Measurements from ENCODE around the gene MLH1. TPM values are rescaled to one million over a fixed set of nuclear protein-coding genes. Genes with fewer than 3 reads are reported as not detected.
"Not testable (repeated sequence)": the region's sequence is repeated elsewhere in the genome, so short reads cannot be mapped to it uniquely, and the experiment has no call there.

MLH1 gene
- total RNA-seq, 1 donor from 2014 or later = 63.6 TPM

DNA sequence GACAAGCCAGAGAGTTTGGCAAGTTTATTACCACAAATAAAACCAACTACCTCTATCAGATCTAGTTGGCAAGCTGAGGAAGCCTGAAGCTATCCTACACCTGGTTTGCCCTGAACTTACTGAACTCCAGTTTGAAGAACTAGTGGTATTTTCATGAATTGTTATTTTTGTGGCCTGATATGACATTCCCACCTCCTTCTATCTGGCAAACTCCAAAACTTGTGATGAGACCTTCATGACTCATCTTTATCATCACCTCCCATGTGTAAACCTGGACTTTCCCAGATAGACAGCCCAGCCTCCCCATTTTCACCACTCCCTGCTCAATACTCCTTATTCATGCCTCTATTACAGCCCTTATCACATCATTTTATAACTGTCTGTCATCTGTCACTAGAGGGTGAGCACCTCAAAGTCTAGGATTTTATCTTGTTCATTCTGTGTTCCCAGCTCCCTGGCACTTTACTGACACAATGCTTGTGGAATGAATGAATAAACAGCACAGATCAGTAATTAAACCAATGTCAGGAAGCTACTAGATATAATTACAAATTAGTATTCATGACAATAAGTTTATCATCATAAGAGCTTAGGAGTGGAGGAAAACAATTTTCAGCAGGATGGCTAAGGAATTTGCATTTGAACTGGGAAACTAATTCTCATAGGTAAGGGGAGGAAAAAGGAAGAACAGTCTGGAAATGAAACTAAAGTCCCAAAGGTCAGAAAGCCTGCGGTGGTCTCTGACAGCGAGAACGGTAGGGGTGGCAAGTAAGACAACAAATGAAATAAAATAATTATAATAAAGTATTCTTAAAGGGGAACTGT lies 35.2 kb upstream of the MLH1 start:
- TF ChIP-seq, protein P1, sequence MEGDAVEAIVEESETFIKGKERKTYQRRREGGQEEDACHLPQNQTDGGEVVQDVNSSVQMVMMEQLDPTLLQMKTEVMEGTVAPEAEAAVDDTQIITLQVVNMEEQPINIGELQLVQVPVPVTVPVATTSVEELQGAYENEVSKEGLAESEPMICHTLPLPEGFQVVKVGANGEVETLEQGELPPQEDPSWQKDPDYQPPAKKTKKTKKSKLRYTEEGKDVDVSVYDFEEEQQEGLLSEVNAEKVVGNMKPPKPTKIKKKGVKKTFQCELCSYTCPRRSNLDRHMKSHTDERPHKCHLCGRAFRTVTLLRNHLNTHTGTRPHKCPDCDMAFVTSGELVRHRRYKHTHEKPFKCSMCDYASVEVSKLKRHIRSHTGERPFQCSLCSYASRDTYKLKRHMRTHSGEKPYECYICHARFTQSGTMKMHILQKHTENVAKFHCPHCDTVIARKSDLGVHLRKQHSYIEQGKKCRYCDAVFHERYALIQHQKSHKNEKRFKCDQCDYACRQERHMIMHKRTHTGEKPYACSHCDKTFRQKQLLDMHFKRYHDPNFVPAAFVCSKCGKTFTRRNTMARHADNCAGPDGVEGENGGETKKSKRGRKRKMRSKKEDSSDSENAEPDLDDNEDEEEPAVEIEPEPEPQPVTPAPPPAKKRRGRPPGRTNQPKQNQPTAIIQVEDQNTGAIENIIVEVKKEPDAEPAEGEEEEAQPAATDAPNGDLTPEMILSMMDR (conservative IDR thresholded peaks at IDR 0.05) = no peak
- Mint-ChIP-seq H3K27me3 (ENCODE audit: low read depth) (no peaks in the 10 kb centered on the region), H3K4me1 (peaks cover 4% of the 10 kb centered on the region), H3K36me3 (ENCODE audit: low read depth) (no peaks in the 10 kb centered on the region), H3K27ac (ENCODE audit: unreplicated experiment) (no peak overlapping the region), H3K9me3 (no peaks in the 10 kb centered on the region), H3K4me3 (no peak overlapping the region)
- DNase-seq (ENCODE audit: low read depth, low spot score) = no peak

DNA sequence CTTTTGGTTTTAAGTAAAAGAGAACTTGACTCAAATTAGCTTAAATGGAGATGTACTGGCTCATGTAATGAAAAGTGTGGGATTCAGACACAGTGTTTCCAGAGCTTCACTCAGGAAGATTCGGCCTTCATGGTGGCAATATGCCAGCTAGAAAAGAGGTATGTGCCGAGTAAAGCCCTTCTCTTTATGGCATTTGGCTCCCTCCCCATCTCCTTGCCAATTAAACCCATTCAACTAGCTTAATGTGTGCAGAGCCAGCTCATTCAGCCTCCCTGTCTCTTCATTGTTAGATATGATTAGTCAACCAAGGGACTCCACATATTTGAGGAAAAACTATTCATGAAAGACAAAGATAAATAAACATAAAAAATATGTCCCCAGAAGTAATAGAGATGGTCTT lies 33.5 kb upstream of the MLH1 start:
- Mint-ChIP-seq H3K4me1 (peaks cover 4% of the 10 kb centered on the region), H3K9me3 (no peaks in the 10 kb centered on the region), H3K36me3 (ENCODE audit: low read depth) (no peaks in the 10 kb centered on the region), H3K27me3 (ENCODE audit: low read depth) (no peaks in the 10 kb centered on the region), H3K27ac (ENCODE audit: unreplicated experiment) (no peak overlapping the region), H3K4me3 (no peak overlapping the region)
- DNase-seq (ENCODE audit: low read depth, low spot score) = no peak
- TF ChIP-seq, protein P1 (conservative IDR thresholded peaks at IDR 0.05) = no peak

DNA sequence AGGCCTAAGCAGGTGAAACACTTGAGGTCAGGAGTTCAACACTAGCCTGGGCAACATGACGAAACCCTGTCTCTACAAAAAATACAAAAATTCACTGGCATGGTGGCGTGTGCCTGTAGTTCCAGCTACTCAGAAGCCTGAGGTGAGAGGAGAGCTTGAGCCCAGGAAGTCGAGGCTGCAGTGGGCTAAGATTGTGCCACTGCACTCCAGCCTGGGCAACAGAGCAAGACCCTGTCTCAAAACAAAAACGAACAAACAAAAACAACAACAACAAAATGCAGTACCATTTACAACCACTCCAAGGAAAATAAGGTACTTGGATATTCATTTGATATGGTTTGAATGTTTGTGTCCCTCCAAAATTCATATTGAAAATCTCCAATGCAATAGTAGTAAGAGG lies 32.8 kb upstream of the MLH1 start:
- DNase-seq (ENCODE audit: low read depth, low spot score) = no peak
- Mint-ChIP-seq H3K36me3 (ENCODE audit: low read depth) (no peaks in the 10 kb centered on the region), H3K27ac (ENCODE audit: unreplicated experiment) (no peak overlapping the region), H3K4me3 (no peak overlapping the region), H3K27me3 (ENCODE audit: low read depth) (no peaks in the 10 kb centered on the region), H3K9me3 (no peaks in the 10 kb centered on the region), H3K4me1 (peaks cover 4% of the 10 kb centered on the region)
- TF ChIP-seq, protein P1 (conservative IDR thresholded peaks at IDR 0.05) = no peak

DNA sequence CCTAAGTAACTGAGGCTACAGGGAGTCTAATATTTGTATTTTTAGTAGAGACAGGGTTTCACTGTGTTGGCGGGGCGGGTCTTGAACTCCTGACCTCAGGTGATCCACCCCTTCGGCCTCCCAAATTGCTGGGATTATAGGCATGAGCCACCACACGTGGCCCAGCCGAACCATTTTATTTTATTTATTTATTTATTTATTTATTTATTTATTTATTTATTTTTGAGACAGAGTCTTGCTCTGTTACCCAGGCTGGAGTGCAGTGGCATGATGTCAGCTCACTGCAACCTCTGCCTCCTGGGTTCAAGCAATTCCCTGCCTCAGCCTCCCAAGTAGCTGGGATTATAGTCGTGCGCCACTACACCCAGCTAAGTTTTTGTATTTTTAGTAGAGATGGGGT lies 30.3 kb upstream of the MLH1 start:
- not testable (repeated sequence) for H3K9me3 Mint-ChIP-seq; H3K4me1 Mint-ChIP-seq; H3K27me3 Mint-ChIP-seq (ENCODE audit: low read depth); H3K4me3 Mint-ChIP-seq; H3K36me3 Mint-ChIP-seq (ENCODE audit: low read depth); H3K27ac Mint-ChIP-seq (ENCODE audit: unreplicated experiment); DNase-seq (ENCODE audit: low read depth, low spot score)

DNA sequence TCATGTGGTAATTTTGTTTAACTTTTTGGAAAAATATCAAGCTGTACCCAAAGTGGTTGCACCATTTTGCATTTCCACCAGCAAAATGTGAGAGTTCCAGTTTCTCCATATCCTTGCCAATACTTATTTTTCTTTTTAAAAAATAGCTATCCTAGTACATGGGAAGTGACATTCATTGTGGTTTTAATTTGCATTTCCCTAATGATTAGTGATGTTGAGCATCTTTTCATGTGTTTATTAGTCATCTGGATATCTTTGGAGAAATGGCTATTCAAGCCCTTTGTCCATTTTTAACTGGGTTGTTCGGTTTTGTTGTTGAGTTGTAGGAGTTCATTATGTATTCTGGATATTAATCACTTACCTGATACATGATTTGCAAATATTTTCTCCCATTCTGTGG lies 29.0 kb upstream of the MLH1 start:
- DNase-seq (ENCODE audit: low read depth, low spot score) = no peak
- no peak overlapping the region for H3K27ac Mint-ChIP-seq (ENCODE audit: unreplicated experiment)
- H3K9me3 Mint-ChIP-seq = no peaks in the 10 kb centered on the region
- TF ChIP-seq, protein P1 (conservative IDR thresholded peaks at IDR 0.05) = no peak
- H3K4me1 Mint-ChIP-seq = peaks cover 10% of the 10 kb centered on the region
- H3K4me3 Mint-ChIP-seq = no peak overlapping the region
- no peaks in the 10 kb centered on the region for H3K36me3 Mint-ChIP-seq (ENCODE audit: low read depth)
- H3K27me3 Mint-ChIP-seq (ENCODE audit: low read depth) = no peaks in the 10 kb centered on the region

DNA sequence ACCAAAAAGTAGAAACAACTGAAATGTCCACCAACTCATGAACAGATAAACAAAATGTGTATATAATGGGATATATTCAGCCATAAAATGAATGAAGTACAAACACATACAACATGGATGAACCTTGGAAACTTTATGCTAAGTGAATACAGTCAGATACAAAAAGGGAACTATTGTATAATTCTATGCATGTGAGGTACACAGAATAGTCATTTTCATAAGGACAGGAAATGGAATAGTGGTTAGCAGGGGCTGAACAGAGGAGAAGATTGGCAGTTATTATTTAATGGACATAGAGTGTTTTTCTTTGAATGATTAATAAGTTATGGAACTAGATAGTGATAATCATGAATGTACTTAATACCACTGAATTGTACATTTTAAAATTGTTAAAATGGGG lies 28.5 kb upstream of the MLH1 start:
- Mint-ChIP-seq H3K36me3 (ENCODE audit: low read depth) (no peaks in the 10 kb centered on the region), H3K27ac (ENCODE audit: unreplicated experiment) (no peak overlapping the region), H3K4me3 (no peak overlapping the region), H3K4me1 (peaks cover 15% of the 10 kb centered on the region), H3K9me3 (no peaks in the 10 kb centered on the region), H3K27me3 (ENCODE audit: low read depth) (no peaks in the 10 kb centered on the region)
- TF ChIP-seq, protein P1 (conservative IDR thresholded peaks at IDR 0.05) = no peak
- no peak for DNase-seq (ENCODE audit: low read depth, low spot score)

All from neural crest cell (in vitro differentiated cells).